Stomach (tissue), 4 donors: ENCODE measurements around the gene C1R.

Experiments
- POLR2A ChIP-seq, 4 donors: fragments of 450-650 bp; IDR thresholded peaks; one replicate each; pipeline ENCODE4 v1.6.1; 2016; ENCODE audit warnings: antibody characterized with exemption in 4 of 4, control low read depth in 2 of 4, mild to moderate bottlenecking in 1 of 4, moderate library complexity in 1 of 4
- TF ChIP-seq, protein P1 (sequence below), 7 experiments: fragments of 450-650 bp in 4 of 7; fragments of 200-600 bp in 3 of 7; sonication (generic) in 3 of 7; IDR thresholded peaks; one replicate each; pipeline ENCODE4 v1.5.1; 2016 to 2019; ENCODE audit warnings: antibody characterized with exemption in 7 of 7, control low read depth in 2 of 7, mild to moderate bottlenecking in 1 of 7

DNA sequence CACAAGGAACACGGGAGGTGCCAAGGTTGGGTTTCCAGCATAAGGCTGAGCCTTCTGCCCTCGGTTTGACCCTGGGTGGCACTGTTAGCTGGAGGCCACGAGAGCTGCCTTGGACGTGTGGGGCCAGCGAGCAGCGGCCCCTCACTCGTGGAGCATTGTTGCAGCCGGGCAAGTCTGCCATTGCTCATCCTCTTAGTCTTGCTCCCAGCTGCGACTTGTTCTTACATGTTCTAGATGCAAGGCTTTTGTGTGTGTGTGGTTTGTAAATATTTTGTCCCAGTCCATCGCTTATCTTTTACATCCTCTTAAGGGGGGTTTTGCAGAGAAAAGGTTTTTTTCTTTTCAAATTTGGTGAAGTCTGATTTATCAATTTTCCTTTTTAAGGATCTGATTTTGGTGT, 52.8 kb downstream of the C1R start:
- TF ChIP-seq, protein P1, sequence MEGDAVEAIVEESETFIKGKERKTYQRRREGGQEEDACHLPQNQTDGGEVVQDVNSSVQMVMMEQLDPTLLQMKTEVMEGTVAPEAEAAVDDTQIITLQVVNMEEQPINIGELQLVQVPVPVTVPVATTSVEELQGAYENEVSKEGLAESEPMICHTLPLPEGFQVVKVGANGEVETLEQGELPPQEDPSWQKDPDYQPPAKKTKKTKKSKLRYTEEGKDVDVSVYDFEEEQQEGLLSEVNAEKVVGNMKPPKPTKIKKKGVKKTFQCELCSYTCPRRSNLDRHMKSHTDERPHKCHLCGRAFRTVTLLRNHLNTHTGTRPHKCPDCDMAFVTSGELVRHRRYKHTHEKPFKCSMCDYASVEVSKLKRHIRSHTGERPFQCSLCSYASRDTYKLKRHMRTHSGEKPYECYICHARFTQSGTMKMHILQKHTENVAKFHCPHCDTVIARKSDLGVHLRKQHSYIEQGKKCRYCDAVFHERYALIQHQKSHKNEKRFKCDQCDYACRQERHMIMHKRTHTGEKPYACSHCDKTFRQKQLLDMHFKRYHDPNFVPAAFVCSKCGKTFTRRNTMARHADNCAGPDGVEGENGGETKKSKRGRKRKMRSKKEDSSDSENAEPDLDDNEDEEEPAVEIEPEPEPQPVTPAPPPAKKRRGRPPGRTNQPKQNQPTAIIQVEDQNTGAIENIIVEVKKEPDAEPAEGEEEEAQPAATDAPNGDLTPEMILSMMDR (IDR thresholded peaks at IDR 0.05), result no peak
- no peak for TF ChIP-seq POLR2A (IDR thresholded peaks at IDR 0.05)
